Natural killer cell (primary cell): ENCODE measurements around the gene LYPD6B. TPM values are rescaled to one million over a fixed set of nuclear protein-coding genes. Genes with fewer than 3 reads are reported as not detected.

Experiments
- ATAC-seq, 3 donors: fragments of 150-1000 bp in 2 of 3; fragments of 200-7000 bp in 1 of 3; cut with Tn5 transposase; 1 replicate in 1 of 3; 2 replicates in 2 of 3; pipeline ENCODE4 v1.10.0; 2021; ENCODE audit warnings: mild to moderate bottlenecking in 2 of 3, moderate library complexity in 2 of 3
- DNase-seq, 2 donors: peaks; one replicate each; pipeline versions ENCODE4 v3.0.0 to v3.0.0-alpha.2; 2013 to 2021; ENCODE audit warnings: mixed read lengths in 1 of 2
- H3K27ac ChIP-seq: one replicate; pipeline ENCODE4 v1.5.1; 2013; ENCODE audit warnings: mild to moderate bottlenecking, low read length
- H3K27me3 ChIP-seq: one replicate; pipeline ENCODE4 v1.6.1; 2013; ENCODE audit warnings: low read length; ENCODE audit not compliant: control insufficient read depth, insufficient read depth
- H3K36me3 ChIP-seq: one replicate; pipeline ENCODE4 v1.6.1; 2013; ENCODE audit warnings: low read length; ENCODE audit not compliant: control insufficient read depth, insufficient read depth
- H3K4me1 ChIP-seq: one replicate; pipeline ENCODE4 v1.6.1; 2013; ENCODE audit warnings: low read length; ENCODE audit not compliant: control insufficient read depth, insufficient read depth
- H3K4me3 ChIP-seq: one replicate; pipeline ENCODE4 v1.5.1; 2013; ENCODE audit warnings: low read length
- H3K9me3 ChIP-seq: one replicate; pipeline ENCODE4 v1.6.1; 2013; ENCODE audit warnings: low read length; ENCODE audit not compliant: control insufficient read depth, insufficient read depth
- H3K27ac Mint-ChIP-seq, 2 donors: one replicate each; pipeline ENCODE4 v1.8.0; 2022; ENCODE audit warnings: mild to moderate bottlenecking in 2 of 2, mixed read lengths in 2 of 2, moderate library complexity in 1 of 2
- H3K27me3 Mint-ChIP-seq, 2 donors: one replicate each; pipeline ENCODE4 v1.8.0; 2022; ENCODE audit warnings: low read depth in 2 of 2, mixed read lengths in 2 of 2
- H3K36me3 Mint-ChIP-seq: one replicate; pipeline ENCODE4 v1.8.0; 2022; ENCODE audit warnings: mixed read lengths
- H3K4me1 Mint-ChIP-seq, 2 donors: one replicate each; pipeline ENCODE4 v1.8.0; 2022; ENCODE audit warnings: mixed read lengths in 2 of 2
- H3K4me3 Mint-ChIP-seq: one replicate; pipeline ENCODE4 v1.8.0; 2022; ENCODE audit warnings: mild to moderate bottlenecking, moderate library complexity, mixed read lengths
- H3K9me3 Mint-ChIP-seq, 2 donors: one replicate each; pipeline ENCODE4 v1.8.0; 2022; ENCODE audit warnings: mixed read lengths in 2 of 2
- WGBS: methylation state at CpG from one replicate; pipeline ENCODE4 v1.1.7; 2013; ENCODE audit warnings: missing lambda C conversion rate; ENCODE audit not compliant: insufficient coverage; 5-methylcytosine and 5-hydroxymethylcytosine counted together
- intact Hi-C: fragments of 100-400 bp; cut with micrococcal nuclease; formaldehyde crosslinking; loops from one replicate; pipeline ENCODE4 v1.14.2; 2022
- total RNA-seq, 4 donors: library from RNA; stranded (reverse); fragments of 120-200 nt in 1 of 4; gene quantifications; one replicate each; pipeline versions ENCODE4 v1.2.3 to v1.2.4, GENCODE V29; 2013 to 2022
- TF ChIP-seq, protein P1 (sequence below): fragments of 200-600 bp; IDR thresholded peaks from one replicate; pipeline ENCODE4 v1.8.0; 2022; ENCODE audit warnings: antibody characterized with exemption

The LYPD6B gene
- total RNA-seq, 3 donors from 2014 or later (not counting 1 experiment from before 2014, with no cell fraction given): not detected

DNA sequence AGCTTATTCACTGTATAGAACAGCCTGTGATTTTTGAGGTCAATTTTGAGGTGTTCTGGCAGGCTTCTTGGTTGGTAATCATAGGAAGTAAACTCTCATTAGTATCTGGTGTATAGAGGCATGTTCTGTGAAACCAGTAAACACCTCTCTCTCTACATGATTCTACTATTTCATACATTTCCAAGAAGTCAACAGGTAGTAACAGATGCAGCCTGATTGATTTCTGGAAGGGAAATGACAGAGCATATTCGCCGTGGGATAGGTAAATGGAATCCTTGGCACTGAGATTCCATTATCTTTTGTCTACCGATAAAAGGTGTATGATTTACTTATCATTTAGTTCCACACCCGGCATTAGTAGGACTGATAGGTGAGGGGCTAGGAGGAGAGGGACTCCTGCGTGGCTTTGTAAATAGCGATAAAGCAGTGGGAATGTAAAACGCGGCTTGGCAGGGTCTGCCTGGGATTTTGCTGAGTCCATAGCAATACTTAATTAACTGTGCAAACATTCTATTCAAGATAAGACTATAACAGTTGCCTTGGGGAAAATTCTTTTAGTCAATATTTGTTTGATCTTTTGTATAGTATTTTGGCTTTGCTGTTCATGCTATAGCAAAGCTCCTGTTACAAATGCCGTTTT lies 32.3 kb downstream of the LYPD6B start:
- H3K36me3 ChIP-seq: no peaks in the 10 kb centered on the region
- H3K27ac ChIP-seq: no peak overlapping the region
- no peaks in the 10 kb centered on the region for H3K27me3 ChIP-seq
- no peak overlapping the region for H3K4me3 ChIP-seq
- ATAC-seq (no peak), DNase-seq (no peak)
- peaks cover 6 to 12% of the 10 kb centered on the region in 2 donors for H3K27me3 Mint-ChIP-seq
- TF ChIP-seq, protein P1, sequence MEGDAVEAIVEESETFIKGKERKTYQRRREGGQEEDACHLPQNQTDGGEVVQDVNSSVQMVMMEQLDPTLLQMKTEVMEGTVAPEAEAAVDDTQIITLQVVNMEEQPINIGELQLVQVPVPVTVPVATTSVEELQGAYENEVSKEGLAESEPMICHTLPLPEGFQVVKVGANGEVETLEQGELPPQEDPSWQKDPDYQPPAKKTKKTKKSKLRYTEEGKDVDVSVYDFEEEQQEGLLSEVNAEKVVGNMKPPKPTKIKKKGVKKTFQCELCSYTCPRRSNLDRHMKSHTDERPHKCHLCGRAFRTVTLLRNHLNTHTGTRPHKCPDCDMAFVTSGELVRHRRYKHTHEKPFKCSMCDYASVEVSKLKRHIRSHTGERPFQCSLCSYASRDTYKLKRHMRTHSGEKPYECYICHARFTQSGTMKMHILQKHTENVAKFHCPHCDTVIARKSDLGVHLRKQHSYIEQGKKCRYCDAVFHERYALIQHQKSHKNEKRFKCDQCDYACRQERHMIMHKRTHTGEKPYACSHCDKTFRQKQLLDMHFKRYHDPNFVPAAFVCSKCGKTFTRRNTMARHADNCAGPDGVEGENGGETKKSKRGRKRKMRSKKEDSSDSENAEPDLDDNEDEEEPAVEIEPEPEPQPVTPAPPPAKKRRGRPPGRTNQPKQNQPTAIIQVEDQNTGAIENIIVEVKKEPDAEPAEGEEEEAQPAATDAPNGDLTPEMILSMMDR: no peak
- no peak overlapping the region for H3K4me3 Mint-ChIP-seq
- H3K9me3 Mint-ChIP-seq: no peaks in the 10 kb centered on the region
- H3K4me1 ChIP-seq: no peaks in the 10 kb centered on the region
- intact Hi-C loops: no loop called here
- H3K4me1 Mint-ChIP-seq: peaks cover 0 to 6% of the 10 kb centered on the region in 2 donors
- H3K27ac Mint-ChIP-seq: no peak overlapping the region
- 66% methylated on average over 8 of the region's 9 CpGs for WGBS
- no peaks in the 10 kb centered on the region for H3K36me3 Mint-ChIP-seq
- H3K9me3 ChIP-seq: no peaks in the 10 kb centered on the region

DNA sequence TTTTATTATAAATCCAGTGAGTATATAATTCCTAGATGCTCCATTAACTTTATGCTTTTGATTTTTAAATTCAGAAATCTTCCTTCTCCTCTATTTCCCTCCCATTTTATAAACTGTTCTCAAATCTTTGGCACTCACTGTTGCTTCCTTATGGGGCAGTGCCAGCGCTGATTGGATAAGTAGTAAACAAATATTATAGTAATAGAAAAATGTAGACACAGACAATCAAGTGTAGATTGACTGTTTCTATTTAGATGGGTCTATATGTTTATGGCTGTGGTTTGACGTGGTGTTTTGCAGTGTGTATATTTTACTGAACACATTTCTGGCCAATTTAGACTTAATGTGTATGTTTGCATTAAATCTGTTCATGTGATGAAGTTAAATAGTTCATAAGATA lies 36.6 kb downstream of the LYPD6B start:
- Mint-ChIP-seq H3K27me3 (peaks cover 13 to 15% of the 10 kb centered on the region in 2 donors), H3K9me3 (no peaks in the 10 kb centered on the region), H3K27ac (no peak overlapping the region), H3K4me1 (no peaks in the 10 kb centered on the region), H3K4me3 (no peak overlapping the region), H3K36me3 (no peaks in the 10 kb centered on the region)
- no peak for DNase-seq
- ATAC-seq: no peak
- no peaks in the 10 kb centered on the region for H3K9me3 ChIP-seq
- H3K27me3 ChIP-seq: no peaks in the 10 kb centered on the region
- TF ChIP-seq, protein P1: no peak
- intact Hi-C loops: no loop called here
- no peaks in the 10 kb centered on the region for H3K36me3 ChIP-seq
- H3K27ac ChIP-seq: no peak overlapping the region
- no peaks in the 10 kb centered on the region for H3K4me1 ChIP-seq
- H3K4me3 ChIP-seq: no peak overlapping the region
- WGBS: 79% methylated on average over 1 of the region's 2 CpGs

DNA sequence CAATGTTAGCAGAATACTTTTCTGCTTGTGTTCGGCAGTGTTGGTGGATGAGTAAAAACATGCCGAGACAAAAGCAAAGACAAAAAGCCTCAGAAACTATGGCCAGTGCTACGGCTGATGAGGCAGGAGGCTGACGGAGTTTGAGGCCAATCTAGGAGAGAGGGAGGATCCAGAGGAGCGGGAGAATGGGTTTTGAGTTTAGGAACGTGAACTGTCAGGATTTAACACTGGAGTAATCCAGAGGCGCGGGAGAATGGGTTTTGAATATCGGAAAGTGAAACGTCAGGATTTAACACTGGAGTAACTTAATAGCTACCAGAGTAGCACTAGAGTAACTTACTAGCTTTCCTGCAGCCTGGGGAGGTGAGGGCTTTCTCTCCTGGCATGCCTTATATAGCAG lies 37.4 kb downstream of the LYPD6B start:
- H3K27me3 ChIP-seq: no peaks in the 10 kb centered on the region
- H3K4me3 Mint-ChIP-seq: no peak overlapping the region
- no peaks in the 10 kb centered on the region for H3K9me3 Mint-ChIP-seq
- intact Hi-C loops: no loop called here
- ATAC-seq (no peak), DNase-seq (no peak)
- peaks cover 13 to 15% of the 10 kb centered on the region in 2 donors for H3K27me3 Mint-ChIP-seq
- H3K4me3 ChIP-seq: no peak overlapping the region
- H3K36me3 ChIP-seq: no peaks in the 10 kb centered on the region
- H3K27ac ChIP-seq: no peak overlapping the region
- TF ChIP-seq, protein P1: no peak
- no peaks in the 10 kb centered on the region for H3K36me3 Mint-ChIP-seq
- no peaks in the 10 kb centered on the region for H3K9me3 ChIP-seq
- H3K4me1 ChIP-seq: no peaks in the 10 kb centered on the region
- WGBS: 92% methylated on average over 10 of the region's 10 CpGs
- H3K27ac Mint-ChIP-seq: no peak overlapping the region
- no peaks in the 10 kb centered on the region for H3K4me1 Mint-ChIP-seq

DNA sequence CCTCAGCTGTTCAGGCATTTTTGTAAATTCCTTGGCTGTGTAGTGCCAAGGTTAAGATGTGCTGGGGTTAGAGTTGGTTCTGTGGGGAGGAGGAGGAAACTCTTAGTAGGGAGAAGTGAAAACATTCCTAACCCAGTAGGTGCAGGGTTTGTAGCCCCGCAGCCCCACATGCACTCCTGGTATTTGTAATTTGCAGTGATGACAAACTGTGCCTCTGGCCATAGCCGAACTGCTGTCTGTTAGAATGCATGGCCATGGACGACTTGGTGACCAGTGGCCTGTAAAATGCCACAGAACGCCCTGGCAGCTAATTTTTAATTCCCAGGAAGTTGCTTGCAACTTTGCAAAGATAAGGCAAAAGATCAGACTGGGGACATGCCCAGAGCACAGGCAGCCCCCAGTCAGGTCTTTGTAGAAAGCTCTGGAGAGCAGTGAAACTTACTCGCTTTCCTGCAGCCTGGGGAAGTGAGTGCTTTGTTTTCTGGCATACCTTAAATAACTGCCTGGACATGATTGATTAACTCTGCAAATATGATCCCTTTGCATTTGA lies 38.4 kb downstream of the LYPD6B start:
- Mint-ChIP-seq H3K4me1 (no peaks in the 10 kb centered on the region), H3K9me3 (no peaks in the 10 kb centered on the region), H3K4me3 (no peak overlapping the region), H3K27me3 (peaks cover 13 to 15% of the 10 kb centered on the region in 2 donors), H3K36me3 (no peaks in the 10 kb centered on the region), H3K27ac (no peak overlapping the region)
- intact Hi-C loops: no loop called here
- WGBS: 74% methylated on average over 5 of the region's 5 CpGs
- Histone ChIP-seq H3K4me3 (no peak overlapping the region), H3K9me3 (no peaks in the 10 kb centered on the region), H3K4me1 (no peaks in the 10 kb centered on the region), H3K27me3 (no peaks in the 10 kb centered on the region), H3K27ac (no peak overlapping the region), H3K36me3 (no peaks in the 10 kb centered on the region)
- ATAC-seq (no peak), DNase-seq (no peak)
- TF ChIP-seq, protein P1: no peak
